K562 (cell line): Measurements from ENCODE around the gene VPS4B. TPM values are rescaled to one million over a fixed set of nuclear protein-coding genes. Genes with fewer than 3 reads are reported as not detected.

Source experiments
- BRCA1 ChIP-seq, 2 experiments: fragments of 450-650 bp in 1 of 2; sonication (generic) in 1 of 2; formaldehyde crosslinking in 1 of 2; IDR thresholded peaks; 2 replicates each; pipeline versions ENCODE4 v1.5.0 to v1.6.1; 2017 to 2020; ENCODE audit warnings: mild to moderate bottlenecking in 1 of 2, missing genetic modification reagents in 1 of 2
- CHD1 ChIP-seq: fragments of 200-600 bp; sonication (generic); IDR thresholded peaks from one replicate; pipeline ENCODE4 v1.6.1; 2012; ENCODE audit warnings: mild to moderate bottlenecking, moderate library complexity, low read length, inconsistent platforms
- E2F4 ChIP-seq: sonication (generic); formaldehyde crosslinking; IDR thresholded peaks from 2 replicates; pipeline ENCODE4 v1.8.0; 2022; ENCODE audit warnings: mild to moderate bottlenecking, low read depth, missing genetic modification reagents
- ILK ChIP-seq: fragments of 450-650 bp; IDR thresholded peaks from 2 replicates; pipeline ENCODE4 v1.6.1; 2016; ENCODE audit warnings: missing genetic modification characterization, low read depth, mild to moderate bottlenecking, missing compliant biosample characterization, moderate library complexity, borderline replicate concordance
- KLF1 ChIP-seq: fragments of 450-650 bp; IDR thresholded peaks from 2 replicates; pipeline ENCODE4 v1.6.1; 2016; ENCODE audit warnings: missing genetic modification characterization, missing compliant biosample characterization
- KLF16 ChIP-seq: IDR thresholded peaks from 2 replicates; pipeline ENCODE4 v1.6.1; 2016; ENCODE audit warnings: antibody characterized with exemption
- LCOR ChIP-seq: sonication (generic); formaldehyde crosslinking; IDR thresholded peaks from 2 replicates; pipeline ENCODE4 v1.8.0; 2022; ENCODE audit warnings: mild to moderate bottlenecking, missing genetic modification reagents
- MXI1 ChIP-seq: IDR thresholded peaks from 2 replicates; pipeline ENCODE4 v1.6.1; 2011; ENCODE audit warnings: low read depth, mild to moderate bottlenecking, improper control_type of control experiment, low read length
- NR2C2 ChIP-seq, 2 experiments: fragments of 200-800 bp in 1 of 2; sonication (Bioruptor generic) in 1 of 2; sonication (generic) in 1 of 2; formaldehyde crosslinking in 1 of 2; IDR thresholded peaks; 2 replicates each; pipeline versions ENCODE4 v1.6.1 to v1.8.0; 2016 to 2022; ENCODE audit warnings: mild to moderate bottlenecking in 1 of 2, missing compliant biosample characterization in 1 of 2, missing genetic modification characterization in 1 of 2, missing genetic modification reagents in 1 of 2
- SMARCA4 ChIP-seq: fragments of 450-650 bp; IDR thresholded peaks from 2 replicates; pipeline ENCODE4 v1.6.1; 2016
- SPI1 ChIP-seq: IDR thresholded peaks from 2 replicates; pipeline ENCODE4 v1.6.1; 2011; ENCODE audit warnings: low read depth, low read length, control low read depth, borderline replicate concordance
- TCF7L2 ChIP-seq: fragments of 150-350 bp; IDR thresholded peaks from 2 replicates; pipeline ENCODE4 v1.6.1; 2016; ENCODE audit warnings: low read depth, mild to moderate bottlenecking, low read length, moderate library complexity
- TFE3 ChIP-seq: fragments of 450-650 bp; formaldehyde crosslinking; IDR thresholded peaks from 2 replicates; pipeline ENCODE4 v1.4.0; 2020; ENCODE audit warnings: mild to moderate bottlenecking, mixed read lengths
- XRCC3 ChIP-seq: fragments of 450-650 bp; IDR thresholded peaks from 2 replicates; pipeline ENCODE4 v1.6.1; 2017; ENCODE audit warnings: mild to moderate bottlenecking, moderate library complexity
- ZKSCAN1 ChIP-seq: fragments of 150-350 bp; IDR thresholded peaks from 2 replicates; pipeline ENCODE4 v1.6.1; 2016; ENCODE audit warnings: low read depth, low read length
- ZNF263 ChIP-seq: sonication (generic); formaldehyde crosslinking; IDR thresholded peaks from 2 replicates; pipeline ENCODE4 v1.8.0; 2022; ENCODE audit warnings: mild to moderate bottlenecking, missing genetic modification reagents, borderline replicate concordance
- ZNF324 ChIP-seq: fragments of 250-450 bp; sonication (Bioruptor Pico); IDR thresholded peaks from 2 replicates; pipeline ENCODE4 v1.4.0; 2020; ENCODE audit warnings: mild to moderate bottlenecking
- ZNF507 ChIP-seq: conservative IDR thresholded peaks from 2 replicates; pipeline ENCODE4 v1.6.1; 2017; ENCODE audit warnings: missing genetic modification characterization, missing compliant biosample characterization
- ZNF699 ChIP-seq: fragments of 250-450 bp; sonication (Bioruptor Pico); IDR thresholded peaks from 2 replicates; pipeline ENCODE4 v1.8.0; 2021; ENCODE audit warnings: mild to moderate bottlenecking, moderate library complexity; ENCODE audit not compliant: insufficient replicate concordance
- ZSCAN32 ChIP-seq: fragments of 450-650 bp; formaldehyde crosslinking; IDR thresholded peaks from 2 replicates; pipeline ENCODE4 v1.4.0; 2020; ENCODE audit warnings: mild to moderate bottlenecking, moderate library complexity
- polyA plus RNA-seq, 8 experiments: library from polyadenylated mRNA; depleted of rRNA in 4 of 8; stranded (reverse) in 5 of 8; unstranded in 3 of 8; fragments of >200 nt; fragmentation: Nextera tagmentation in 2 of 8; fragmentation: Illumina TruSeq in 1 of 8; extraction: Ambion mirVana in 2 of 8; extraction: Trizol in 1 of 8; gene quantifications; 2 replicates each; pipeline versions ENCODE4 v1.2.1 to v1.2.3, GENCODE V29; 2011 to 2014; ENCODE audit warnings: inconsistent platforms in 1 of 8, missing spikeins in 1 of 8
- total RNA-seq, 7 experiments: library from RNA; depleted of rRNA in 6 of 7; stranded (reverse); fragments of >200 nt in 6 of 7; fragmentation: Illumina TruSeq in 2 of 7; extraction: Trizol in 2 of 7; gene quantifications; 2 replicates each; pipeline versions ENCODE4 v1.2.1 to v1.2.3, GENCODE V29; 2011 to 2021; ENCODE audit warnings: low replicate concordance in 1 of 7
- TF ChIP-seq, protein P1 (sequence below): fragments of 250-450 bp; sonication (Bioruptor Pico); IDR thresholded peaks from 2 replicates; pipeline ENCODE4 v1.8.0; 2021; ENCODE audit warnings: moderate library complexity, mild to moderate bottlenecking, inconsistent platforms
- TF ChIP-seq, protein P2 (sequence below), 2 experiments: IDR thresholded peaks; 2 replicates each; pipeline ENCODE4 v1.6.1; 2011; ENCODE audit warnings: borderline replicate concordance in 1 of 2, control low read depth in 1 of 2, low read depth in 1 of 2, low read length in 1 of 2, mild to moderate bottlenecking in 1 of 2, mixed read lengths in 1 of 2, moderate library complexity in 1 of 2; ENCODE audit not compliant: insufficient read depth in 1 of 2, insufficient read length in 1 of 2, poor library complexity in 1 of 2, severe bottlenecking in 1 of 2; ENCODE audit errors: extremely low read depth in 1 of 2

The VPS4B gene
- total and polyA plus RNA-seq, 9 of the 15 experiments (the other 6 are each of a cell fraction or from before 2014, with no cell fraction given): 7.3 to 16.4 (median 10.4) TPM

DNA sequence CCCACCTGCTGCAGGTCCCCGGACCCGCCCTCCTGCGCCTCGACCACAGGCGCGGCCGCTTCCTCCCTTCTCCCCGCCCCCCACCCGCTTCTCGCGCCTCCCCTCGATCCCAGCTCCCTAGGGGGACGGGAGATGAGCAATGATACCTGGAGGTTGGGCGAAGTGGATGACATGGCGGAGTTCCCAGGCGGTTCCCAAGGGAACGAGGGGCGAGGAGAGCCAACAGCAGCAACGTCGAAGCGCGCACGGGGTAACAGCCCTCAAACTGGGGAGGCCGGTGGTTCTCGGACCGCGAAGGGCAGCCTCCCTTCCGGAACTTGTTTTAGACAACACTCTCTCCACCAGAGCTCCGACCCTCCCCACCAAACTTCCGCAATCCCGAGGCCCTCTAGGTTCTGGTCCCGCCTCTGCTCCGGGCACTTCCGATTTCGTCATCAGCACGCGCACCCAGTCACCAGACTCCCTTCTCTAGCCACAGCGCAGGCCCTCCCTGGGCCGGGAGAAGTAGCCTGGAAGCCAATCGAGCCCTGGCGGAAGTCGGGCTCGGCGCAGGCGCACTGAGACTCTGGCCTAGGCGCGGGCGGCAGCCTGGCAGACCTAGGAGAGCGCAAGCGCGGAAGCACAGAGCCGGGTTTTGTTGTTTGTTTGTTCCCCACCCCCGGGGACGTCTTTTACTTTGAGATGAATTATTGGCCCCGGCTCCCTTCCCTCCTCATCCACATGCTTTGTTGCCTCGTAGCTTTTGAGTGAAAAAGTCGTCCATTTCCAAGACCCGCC lies at the start of gene VPS4B (continued):
- TF ChIP-seq SMARCA4: no peak
- no peak for TF ChIP-seq E2F4 (CRISPR knock-in tag)
- no peak for TF ChIP-seq ZSCAN32 (CRISPR knock-in tag)
- TF ChIP-seq CHD1: no peak
- no peak for TF ChIP-seq ZNF324
- no peak for TF ChIP-seq KLF1
- TF ChIP-seq NR2C2 (CRISPR knock-in tag; IDR thresholded peaks at IDR 0.05): no peak
- peak; percentile 87 for TF ChIP-seq NR2C2 (tag; IDR thresholded peaks at IDR 0.05)
- TF ChIP-seq XRCC3: no peak
- TF ChIP-seq SPI1: peak; percentile 33; the same call in 1 of the 2 replicates
- TF ChIP-seq TCF7L2: no peak
- no peak for TF ChIP-seq ZKSCAN1
- no peak for TF ChIP-seq KLF16
- no peak for TF ChIP-seq ILK (tag)
- TF ChIP-seq, protein P1, sequence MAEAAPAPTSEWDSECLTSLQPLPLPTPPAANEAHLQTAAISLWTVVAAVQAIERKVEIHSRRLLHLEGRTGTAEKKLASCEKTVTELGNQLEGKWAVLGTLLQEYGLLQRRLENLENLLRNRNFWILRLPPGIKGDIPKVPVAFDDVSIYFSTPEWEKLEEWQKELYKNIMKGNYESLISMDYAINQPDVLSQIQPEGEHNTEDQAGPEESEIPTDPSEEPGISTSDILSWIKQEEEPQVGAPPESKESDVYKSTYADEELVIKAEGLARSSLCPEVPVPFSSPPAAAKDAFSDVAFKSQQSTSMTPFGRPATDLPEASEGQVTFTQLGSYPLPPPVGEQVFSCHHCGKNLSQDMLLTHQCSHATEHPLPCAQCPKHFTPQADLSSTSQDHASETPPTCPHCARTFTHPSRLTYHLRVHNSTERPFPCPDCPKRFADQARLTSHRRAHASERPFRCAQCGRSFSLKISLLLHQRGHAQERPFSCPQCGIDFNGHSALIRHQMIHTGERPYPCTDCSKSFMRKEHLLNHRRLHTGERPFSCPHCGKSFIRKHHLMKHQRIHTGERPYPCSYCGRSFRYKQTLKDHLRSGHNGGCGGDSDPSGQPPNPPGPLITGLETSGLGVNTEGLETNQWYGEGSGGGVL (CRISPR knock-in tag): no peak
- TF ChIP-seq ZNF699: no peak
- peak; percentile 75 for TF ChIP-seq LCOR
- no peak for TF ChIP-seq MXI1
- TF ChIP-seq TFE3 (CRISPR knock-in tag): no peak
- no peak for TF ChIP-seq ZNF263 (CRISPR knock-in tag)
- TF ChIP-seq BRCA1 (IDR thresholded peaks at IDR 0.05): no peak
- no peak for TF ChIP-seq BRCA1 (CRISPR knock-in tag; IDR thresholded peaks at IDR 0.05)
- no peak for TF ChIP-seq ZNF507 (tag)
- TF ChIP-seq, protein P2, sequence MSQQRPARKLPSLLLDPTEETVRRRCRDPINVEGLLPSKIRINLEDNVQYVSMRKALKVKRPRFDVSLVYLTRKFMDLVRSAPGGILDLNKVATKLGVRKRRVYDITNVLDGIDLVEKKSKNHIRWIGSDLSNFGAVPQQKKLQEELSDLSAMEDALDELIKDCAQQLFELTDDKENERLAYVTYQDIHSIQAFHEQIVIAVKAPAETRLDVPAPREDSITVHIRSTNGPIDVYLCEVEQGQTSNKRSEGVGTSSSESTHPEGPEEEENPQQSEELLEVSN (IDR thresholded peaks at IDR 0.05; ENCODE audit: borderline replicate concordance in 1 of 2, extremely low read depth in 1 of 2, insufficient read depth in 1 of 2, insufficient read length in 1 of 2, low read depth in 1 of 2, low read length in 1 of 2, poor library complexity in 1 of 2, severe bottlenecking in 1 of 2): peak in 1 of 2 experiments; percentile 20
